Nephron (organoid): ENCODE data around the gene RAB27B.
A peak's percentile ranks its signal among the peaks of the same experiment; 100 is the strongest.

Experiments used
- H3K27ac Mint-ChIP-seq, 3 experiments: 2 replicates each; pipeline ENCODE4 v1.8.0; 2020; ENCODE audit warnings: mixed read lengths in 3 of 3, mild to moderate bottlenecking in 2 of 3, moderate library complexity in 1 of 3
- H3K27me3 Mint-ChIP-seq: 2 replicates; pipeline ENCODE4 v1.8.0; 2021; ENCODE audit warnings: low read depth, mild to moderate bottlenecking, moderate library complexity, mixed read lengths
- H3K36me3 Mint-ChIP-seq: 2 replicates; pipeline ENCODE4 v1.8.0; 2020; ENCODE audit warnings: low read depth, mixed read lengths
- H3K4me1 Mint-ChIP-seq: 2 replicates; pipeline ENCODE4 v1.8.0; 2020; ENCODE audit warnings: mixed read lengths
- H3K4me3 Mint-ChIP-seq, 3 experiments: 2 replicates each; pipeline ENCODE4 v1.8.0; 2020; ENCODE audit warnings: mild to moderate bottlenecking in 3 of 3, mixed read lengths in 3 of 3, moderate library complexity in 2 of 3
- H3K9me3 Mint-ChIP-seq: 2 replicates; pipeline ENCODE4 v1.8.0; 2020; ENCODE audit warnings: mixed read lengths
- CTCF ChIP-seq, 3 experiments: fragments of 200-600 bp; sonication (generic); IDR thresholded peaks; one replicate each; pipeline ENCODE4 v1.5.0; 2021; ENCODE audit warnings: antibody characterized with exemption in 3 of 3; ENCODE audit not compliant: unreplicated experiment in 3 of 3

RAB27B gene

GRCh38 chr18:54822872-54823845, 5.1 kb upstream of the RAB27B start:
- no peak overlapping the region for H3K4me3 Mint-ChIP-seq
- H3K9me3 Mint-ChIP-seq: no peaks in the 10 kb centered on the region
- no peaks in the 10 kb centered on the region for H3K36me3 Mint-ChIP-seq
- no peak for TF ChIP-seq CTCF (IDR thresholded peaks at IDR 0.05; ENCODE audit: unreplicated experiment in 3 of 3)
- H3K27me3 Mint-ChIP-seq: no peaks in the 10 kb centered on the region
- no peak overlapping the region for H3K27ac Mint-ChIP-seq
- H3K4me1 Mint-ChIP-seq: no peaks in the 10 kb centered on the region

- Mint-ChIP-seq H3K27me3 (peaks cover 4% of the 10 kb centered on the region), H3K9me3 (no peaks in the 10 kb centered on the region), H3K4me3 (no peak overlapping the region), H3K4me1 (peaks cover 8% of the 10 kb centered on the region), H3K36me3 (no peaks in the 10 kb centered on the region), H3K27ac (no peak overlapping the region)
- no peak for TF ChIP-seq CTCF (IDR thresholded peaks at IDR 0.05; ENCODE audit: unreplicated experiment in 3 of 3)
Observed at GRCh38 chr18:54824761-54825160, 3.5 kb upstream of the RAB27B start.

GRCh38 chr18:54825601-54826344, 2.5 kb upstream of the RAB27B start:
- H3K27me3 Mint-ChIP-seq: peaks cover 8% of the 10 kb centered on the region
- TF ChIP-seq CTCF (IDR thresholded peaks at IDR 0.05; ENCODE audit: unreplicated experiment in 3 of 3): no peak
- H3K27ac Mint-ChIP-seq: no peak overlapping the region
- peaks cover 8% of the 10 kb centered on the region for H3K4me1 Mint-ChIP-seq
- H3K9me3 Mint-ChIP-seq: no peaks in the 10 kb centered on the region
- H3K4me3 Mint-ChIP-seq: no peak overlapping the region
- H3K36me3 Mint-ChIP-seq: no peaks in the 10 kb centered on the region

- H3K36me3 Mint-ChIP-seq: no peaks in the 10 kb centered on the region
- peaks cover 8% of the 10 kb centered on the region for H3K4me1 Mint-ChIP-seq
- H3K27ac Mint-ChIP-seq: peak overlapping the region in 1 of 3 experiments; percentile 33
- peak overlapping the region; percentile 78 to 84 (median 82) for H3K4me3 Mint-ChIP-seq
- TF ChIP-seq CTCF (IDR thresholded peaks at IDR 0.05; ENCODE audit: unreplicated experiment in 3 of 3): no peak
- peaks cover 9% of the 10 kb centered on the region for H3K9me3 Mint-ChIP-seq
- H3K27me3 Mint-ChIP-seq: peaks cover 12% of the 10 kb centered on the region
Observed at GRCh38 chr18:54828986-54829385, 709 bp downstream of the RAB27B start.

GRCh38 chr18:54829856-54830255, 1.6 kb downstream of the RAB27B start:
- Mint-ChIP-seq H3K9me3 (peaks cover 9% of the 10 kb centered on the region), H3K36me3 (no peaks in the 10 kb centered on the region), H3K4me3 (no peak overlapping the region), H3K4me1 (peaks cover 8% of the 10 kb centered on the region), H3K27me3 (peaks cover 12% of the 10 kb centered on the region), H3K27ac (no peak overlapping the region)
- TF ChIP-seq CTCF (IDR thresholded peaks at IDR 0.05; ENCODE audit: unreplicated experiment in 3 of 3): no peak
